GM19099 (cell line): ENCODE results near the gene CYP2W1.

ENCODE experiments used
- POLR2A ChIP-seq: IDR thresholded peaks from 3 replicates; pipeline ENCODE4 v1.6.1; 2011; ENCODE audit warnings: low read depth; ENCODE audit not compliant: insufficient read length; ENCODE audit errors: extremely low read depth

The CYP2W1 gene

DNA sequence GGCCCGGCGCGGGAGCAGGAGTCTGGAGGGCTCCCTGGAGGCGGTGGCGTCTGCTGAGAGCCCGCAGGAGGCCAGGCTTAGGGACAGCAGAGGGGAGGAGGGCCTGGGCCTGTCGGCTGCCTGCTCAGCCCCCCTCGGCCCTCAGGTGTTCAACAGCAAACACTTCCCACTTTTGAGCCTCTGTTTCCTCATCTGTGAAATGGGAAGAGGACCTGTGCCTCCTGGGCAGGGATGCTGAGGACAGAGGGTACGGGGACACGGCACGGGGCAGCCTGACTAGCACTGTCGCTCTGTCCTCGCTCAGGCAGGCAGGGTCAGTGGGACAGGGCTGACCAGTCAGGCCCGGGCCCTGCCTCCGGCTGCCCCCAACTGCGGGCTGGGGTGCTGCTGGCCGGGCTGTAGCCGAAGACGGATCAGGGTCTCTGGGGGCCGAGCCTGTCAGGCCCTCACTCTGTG is 663 bp downstream of the CYP2W1 start:
- no peak for TF ChIP-seq POLR2A

DNA sequence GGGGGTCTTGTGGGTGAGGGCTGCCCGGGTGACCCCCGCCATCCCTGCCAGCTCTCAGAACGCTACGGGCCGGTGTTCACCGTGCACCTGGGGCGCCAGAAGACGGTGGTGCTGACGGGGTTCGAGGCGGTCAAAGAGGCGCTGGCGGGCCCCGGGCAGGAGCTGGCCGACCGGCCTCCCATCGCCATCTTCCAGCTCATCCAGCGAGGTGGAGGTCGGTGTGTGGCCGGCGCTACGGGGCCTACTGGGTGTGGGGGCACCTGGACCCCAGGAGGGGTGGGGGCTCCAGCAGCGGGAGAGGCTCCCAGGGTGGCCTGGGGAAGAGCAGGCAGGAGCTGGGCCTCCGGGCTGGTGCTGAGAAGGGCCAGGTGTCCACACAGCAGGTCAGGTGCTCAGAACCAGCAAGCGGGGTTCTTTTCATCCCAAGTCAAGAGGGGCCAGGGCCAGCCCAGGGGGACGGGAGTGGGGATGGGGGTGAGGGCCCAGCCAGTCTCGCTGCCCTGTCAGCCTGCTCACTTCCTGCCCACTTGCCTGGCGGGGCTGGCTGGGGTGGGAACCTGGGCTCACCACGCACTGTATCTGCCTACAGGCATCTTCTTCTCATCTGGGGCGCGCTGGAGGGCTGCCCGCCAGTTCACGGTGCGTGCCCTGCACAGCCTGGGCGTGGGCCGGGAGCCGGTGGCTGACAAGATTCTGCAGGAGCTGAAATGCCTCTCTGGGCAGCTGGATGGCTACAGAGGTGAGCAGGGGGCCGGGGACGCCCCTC is 1.6 kb downstream of the CYP2W1 start:
- TF ChIP-seq POLR2A = no peak

DNA sequence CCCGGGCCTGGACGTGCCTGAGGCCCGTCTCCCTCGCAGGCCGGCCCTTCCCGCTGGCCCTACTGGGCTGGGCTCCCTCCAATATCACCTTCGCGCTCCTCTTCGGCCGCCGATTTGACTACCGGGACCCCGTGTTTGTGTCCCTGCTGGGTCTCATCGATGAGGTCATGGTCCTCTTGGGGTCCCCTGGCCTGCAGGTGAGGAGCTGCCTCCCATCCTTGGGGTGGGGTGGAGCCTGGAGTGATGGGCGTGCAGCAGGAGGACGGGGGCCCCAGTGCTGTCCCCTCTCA is 2.1 kb downstream of the CYP2W1 start:
- TF ChIP-seq POLR2A = no peak

DNA sequence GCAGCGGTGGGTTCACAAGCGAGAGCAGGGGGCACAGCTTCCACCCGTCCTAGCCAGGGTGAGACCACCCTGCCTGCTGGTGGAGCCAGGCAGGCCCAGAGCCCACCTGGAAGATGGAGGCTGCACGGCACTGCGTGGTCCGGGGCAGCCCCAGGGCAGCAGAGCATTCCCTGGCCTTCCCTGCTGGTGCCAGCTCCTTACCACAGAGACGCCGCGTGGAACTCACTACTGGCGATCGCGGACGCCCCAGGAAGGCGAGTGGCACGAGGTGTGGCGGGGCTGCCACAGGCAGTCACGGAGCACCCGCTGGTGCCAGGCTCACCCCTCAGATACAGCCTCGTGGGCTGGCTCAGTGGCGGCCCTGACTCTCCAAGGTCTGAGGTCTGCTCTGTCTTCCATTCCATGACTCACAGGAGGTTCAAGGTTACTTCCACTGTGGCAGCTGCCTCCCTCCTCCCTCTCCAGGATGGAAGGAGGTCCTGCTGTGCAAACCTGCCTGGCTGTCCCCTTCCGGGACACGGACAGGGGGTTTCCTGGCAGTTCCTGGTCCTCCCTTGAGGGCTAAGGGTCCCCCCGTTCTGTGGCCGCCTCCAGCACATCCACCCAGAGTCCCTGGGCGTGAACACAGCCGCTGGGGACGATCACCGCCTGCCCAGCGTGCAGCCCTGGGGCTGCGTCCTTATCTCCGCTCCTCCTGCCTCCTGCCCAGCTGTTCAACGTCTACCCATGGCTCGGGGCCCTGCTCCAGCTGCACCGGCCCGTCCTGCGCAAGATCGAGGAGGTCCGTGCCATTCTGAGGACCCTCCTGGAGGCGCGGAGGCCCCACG is 3.1 kb downstream of the CYP2W1 start:
- no peak for TF ChIP-seq POLR2A

DNA sequence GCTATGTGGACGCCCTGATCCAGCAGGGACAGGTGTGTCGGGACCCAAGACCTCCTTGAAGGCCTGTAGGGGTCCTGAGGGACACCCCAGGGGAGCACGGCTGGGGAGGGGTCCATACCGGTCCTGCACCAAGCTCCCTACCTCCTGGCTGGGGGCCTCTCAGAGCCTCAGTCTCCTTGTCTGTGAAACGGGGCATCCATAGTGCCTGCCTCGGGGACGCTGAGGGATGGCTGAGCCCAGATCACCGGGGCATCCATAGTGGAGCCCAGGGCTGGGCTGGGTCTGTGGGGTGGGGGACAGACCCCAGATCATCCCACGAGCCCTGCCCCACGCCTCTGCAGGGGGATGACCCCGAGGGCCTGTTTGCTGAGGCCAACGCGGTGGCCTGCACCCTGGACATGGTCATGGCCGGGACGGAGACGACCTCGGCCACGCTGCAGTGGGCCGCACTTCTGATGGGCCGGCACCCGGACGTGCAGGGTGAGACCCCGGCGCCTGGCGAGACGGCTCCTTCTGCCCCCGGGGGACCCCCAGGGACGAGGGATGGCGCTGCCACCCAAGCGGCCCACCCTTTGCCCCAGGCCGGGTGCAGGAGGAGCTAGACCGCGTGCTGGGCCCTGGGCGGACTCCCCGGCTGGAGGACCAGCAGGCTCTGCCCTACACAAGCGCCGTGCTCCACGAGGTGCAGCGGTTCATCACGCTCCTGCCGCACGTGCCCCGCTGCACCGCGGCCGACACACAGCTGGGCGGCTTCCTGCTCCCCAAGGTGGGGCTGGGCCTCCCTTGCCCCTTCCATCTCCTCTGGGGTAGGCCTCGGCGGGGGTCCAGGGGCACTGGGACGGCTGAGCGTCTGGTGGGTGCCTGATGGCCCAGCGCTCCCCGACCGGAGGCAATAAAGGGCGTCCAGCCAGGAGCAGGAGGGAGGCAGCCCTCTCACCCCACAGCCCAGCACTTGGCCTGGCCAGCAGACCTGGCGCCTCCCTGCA is 4.1 kb downstream of the CYP2W1 start:
- no peak for TF ChIP-seq POLR2A

DNA sequence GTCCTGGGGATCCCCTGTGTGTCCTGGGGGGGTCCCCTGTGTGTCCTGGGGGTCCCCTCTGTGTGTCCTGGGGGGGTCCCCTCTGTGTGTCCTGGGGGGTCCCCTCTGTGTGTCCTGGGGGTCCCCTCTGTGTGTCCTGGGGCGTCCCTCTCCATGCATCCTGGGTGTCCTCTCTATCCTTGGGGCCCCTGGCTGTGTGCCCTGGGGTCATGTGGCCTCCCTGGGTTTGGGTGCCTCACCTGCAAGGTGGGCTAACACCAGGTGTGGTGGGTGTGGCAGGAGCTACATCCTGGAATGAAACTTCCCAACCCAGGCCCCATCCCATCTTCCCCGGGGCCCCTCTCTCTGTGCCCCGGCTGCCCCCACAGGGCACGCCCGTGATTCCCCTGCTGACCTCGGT is 4.9 kb downstream of the CYP2W1 start:
- no peak for TF ChIP-seq POLR2A

DNA sequence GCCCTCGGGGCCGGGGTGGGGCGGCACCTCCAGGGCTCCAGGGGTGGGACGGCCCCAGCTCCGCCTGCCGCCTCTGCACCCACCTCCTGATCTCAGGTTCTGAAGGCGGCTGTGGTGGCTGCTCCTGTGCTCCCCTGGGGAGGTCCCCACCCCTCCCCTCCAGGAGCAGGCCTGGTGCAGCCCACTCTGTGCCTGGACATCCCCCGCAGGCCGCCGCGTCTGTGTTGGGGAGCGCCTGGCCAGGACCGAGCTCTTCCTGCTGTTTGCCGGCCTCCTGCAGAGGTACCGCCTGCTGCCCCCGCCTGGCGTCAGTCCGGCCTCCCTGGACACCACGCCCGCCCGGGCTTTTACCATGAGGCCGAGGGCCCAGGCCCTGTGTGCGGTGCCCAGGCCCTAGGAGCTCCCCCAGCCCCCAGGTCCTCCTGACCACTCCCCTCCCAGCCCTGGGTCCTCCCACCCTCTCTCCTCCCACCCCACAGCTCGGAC is 5.5 kb downstream of the CYP2W1 start:
- no peak for TF ChIP-seq POLR2A

DNA sequence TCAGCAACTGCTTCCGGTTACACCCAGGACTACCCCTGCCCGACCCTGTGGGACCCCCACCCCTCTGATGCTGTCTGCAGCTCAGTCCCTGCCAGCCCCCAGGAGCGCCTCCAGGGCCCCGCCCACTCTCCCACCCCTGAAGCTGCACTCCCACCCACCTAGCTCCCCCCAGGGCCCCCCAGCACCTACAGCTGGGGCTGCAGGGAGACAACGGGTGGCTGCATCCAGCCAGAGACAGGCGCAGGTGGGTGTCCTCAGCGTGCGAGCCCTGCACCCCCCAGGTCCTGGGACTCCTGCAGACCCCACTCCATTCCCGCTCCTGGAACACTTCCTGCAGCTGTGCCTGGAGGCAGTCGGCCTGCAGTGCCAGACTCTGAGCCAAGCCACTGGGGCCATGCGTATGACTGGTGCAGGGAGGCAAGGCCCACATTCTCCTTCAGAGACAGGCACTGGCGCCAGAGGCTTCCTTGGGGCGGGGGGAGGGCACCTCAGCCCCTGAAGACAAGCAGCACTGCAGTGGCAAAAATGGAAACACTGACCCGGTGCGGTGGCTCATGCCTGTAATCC is 6.1 kb downstream of the CYP2W1 start:
- TF ChIP-seq POLR2A = no peak

DNA sequence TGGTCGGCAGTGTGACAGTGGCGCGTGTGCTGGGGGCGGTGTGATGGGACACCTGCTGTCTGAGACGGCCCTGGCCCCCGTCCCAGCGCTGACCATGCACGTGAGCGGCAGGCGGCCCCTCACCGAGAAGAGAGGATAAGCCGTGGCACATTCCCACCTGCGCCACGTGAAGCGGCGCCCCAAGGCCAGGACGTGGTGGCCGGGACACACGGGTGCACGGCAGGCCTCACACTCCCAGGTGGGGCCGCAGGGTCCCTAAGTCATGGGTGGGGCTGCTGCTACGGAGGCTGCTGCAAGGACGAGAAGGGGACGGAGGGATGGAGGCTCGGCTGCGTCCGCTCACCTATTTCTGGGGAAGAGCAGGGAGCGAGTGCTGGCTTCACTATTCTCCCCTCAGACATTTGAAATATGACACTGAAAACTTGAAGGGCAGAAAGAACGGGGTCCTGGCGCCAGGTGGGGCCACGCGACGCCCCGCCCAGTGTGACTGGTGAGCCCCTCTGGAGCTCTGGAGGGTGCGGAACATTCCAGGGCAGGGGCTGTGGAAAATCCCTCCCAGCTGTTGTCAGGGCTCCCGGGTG is 7.5 kb downstream of the CYP2W1 start:
- TF ChIP-seq POLR2A = no peak

DNA sequence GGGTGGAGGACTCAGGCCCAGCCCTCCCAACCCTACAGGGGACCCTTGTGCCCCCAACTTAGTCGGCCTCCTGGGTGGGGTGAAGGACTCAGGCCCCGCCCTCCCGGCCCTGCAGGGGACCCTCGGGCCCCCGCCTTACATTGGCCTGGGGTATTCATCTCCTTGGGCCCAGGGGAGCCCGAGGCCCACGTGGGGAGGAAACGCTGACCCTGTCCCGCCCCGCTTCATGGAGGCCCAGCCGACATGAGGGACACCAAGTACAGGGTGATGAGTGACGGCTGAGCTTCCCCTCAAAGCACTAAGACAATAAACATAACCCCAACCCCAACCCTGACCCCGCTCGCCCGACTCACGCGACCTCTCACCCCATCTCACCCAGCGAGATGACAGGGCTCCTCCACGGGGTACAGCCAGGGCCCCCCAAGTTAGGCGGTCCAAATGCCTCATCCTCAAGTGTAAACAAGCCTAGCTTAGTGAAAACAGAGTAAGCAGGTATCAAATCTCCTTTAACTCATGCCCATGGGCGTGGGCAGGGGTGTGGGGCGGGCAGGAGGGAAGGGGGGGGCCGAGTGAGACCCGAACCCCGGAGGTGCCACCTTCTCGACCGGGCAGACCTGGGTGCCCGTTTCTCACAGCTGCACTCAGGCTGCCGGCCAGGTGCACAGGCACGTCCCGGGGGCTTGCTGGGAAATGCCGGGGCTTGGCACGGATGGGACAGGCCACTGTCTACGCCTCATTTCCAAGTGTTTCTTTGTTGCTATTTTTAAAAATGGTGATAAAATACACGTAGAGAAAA is 8.2 kb downstream of the CYP2W1 start:
- TF ChIP-seq POLR2A = no peak

DNA sequence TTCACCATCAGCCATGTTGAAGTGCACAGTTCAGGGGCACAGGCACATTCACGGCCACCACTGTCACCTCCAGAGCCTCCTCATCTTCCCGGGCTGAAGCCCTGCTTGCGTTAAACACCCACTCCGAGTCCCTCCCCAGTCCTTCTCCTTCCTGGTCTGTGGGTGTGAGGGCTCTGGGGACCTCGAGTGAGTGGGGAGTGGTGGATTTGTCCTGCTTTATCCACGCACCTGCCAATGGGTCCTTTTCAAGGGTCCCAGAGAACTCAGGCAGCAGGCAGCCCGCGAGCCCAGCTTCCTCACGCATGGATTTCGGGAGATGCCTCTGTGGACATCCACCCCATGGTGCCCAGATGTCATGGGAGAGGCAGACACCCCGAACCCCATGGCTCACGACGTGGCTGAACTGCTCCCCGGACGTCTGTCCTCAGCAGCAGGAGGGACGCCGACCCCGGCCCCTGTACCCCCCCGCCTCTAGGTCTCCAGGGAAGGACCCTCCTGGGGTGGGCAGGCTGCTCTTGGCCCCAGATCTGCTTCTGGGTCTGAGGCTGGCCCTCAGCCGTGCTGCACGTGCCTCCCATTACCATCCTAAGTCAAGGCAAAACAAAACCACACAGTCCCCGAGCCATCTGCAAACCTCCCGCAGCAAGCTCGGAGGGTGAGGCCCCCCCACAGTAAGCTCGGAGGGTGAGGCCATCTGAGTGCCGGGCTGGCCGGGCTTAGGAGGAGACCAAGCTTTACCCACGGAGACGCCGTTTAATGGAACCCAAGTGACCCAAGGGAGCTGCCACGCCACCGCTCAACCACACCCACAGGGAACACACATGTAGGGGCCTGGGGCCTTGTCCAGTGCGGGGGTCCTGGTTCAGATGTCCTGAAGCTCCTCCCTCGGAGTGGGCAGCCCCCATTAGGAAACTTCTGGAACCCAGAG is 9.0 kb downstream of the CYP2W1 start:
- no peak for TF ChIP-seq POLR2A
